ENCODE data around the gene GALNT13.

Gene GALNT13

GRCh38 chr2:153871231-153872221, at the start of gene GALNT13:
GALNT13 (plus strand) TSS chr2:153871922.
- DNase-seq, result no peak

DNA sequence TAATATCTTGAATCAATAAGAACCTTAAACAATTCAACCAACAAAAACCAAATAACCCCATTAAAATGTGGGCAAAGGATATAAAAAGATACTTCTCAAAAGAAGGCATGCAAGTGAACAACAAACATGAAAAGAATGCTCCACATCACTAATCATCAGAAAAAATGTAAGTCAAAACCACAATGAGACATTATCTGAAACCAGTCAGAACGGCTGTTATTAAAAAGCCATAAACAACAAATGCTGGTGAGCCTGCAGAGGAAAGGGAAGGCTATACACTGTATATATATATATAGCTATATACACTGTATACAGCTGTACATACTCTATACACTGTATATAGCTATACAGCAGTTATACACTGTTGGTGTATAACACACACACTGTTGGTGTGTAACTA, 47.8 kb upstream of the GALNT13 start:
- no peak for DNase-seq

- no peak for DNase-seq
Observed at GRCh38 chr2:153828335-153828734, 43.4 kb upstream of the GALNT13 start.

DNA sequence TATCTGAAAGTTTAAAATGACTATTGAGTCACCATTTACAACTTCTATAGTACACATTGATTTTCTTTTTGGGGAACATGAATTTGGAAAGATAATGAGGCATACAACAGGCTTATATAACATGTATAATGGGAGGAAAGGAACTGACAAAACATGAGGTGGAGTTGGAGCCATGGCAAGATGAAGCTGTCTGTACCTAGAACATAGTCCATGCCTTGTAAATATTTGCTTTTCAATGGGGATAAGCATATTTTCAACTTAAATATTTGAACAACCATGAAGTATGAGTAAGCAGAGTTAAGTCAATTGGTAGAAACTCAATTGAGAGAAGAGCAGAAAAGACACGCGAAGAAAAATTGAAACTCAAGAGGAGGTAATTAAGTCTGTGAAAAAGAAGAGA, 37.1 kb upstream of the GALNT13 start:
- DNase-seq, result no peak

- DNase-seq, result no peak
Observed at GRCh38 chr2:153858250-153858649, 13.5 kb upstream of the GALNT13 start.

GRCh38 chr2:153864022-153864421, 7.7 kb upstream of the GALNT13 start:
- DNase-seq, result no peak

DNA sequence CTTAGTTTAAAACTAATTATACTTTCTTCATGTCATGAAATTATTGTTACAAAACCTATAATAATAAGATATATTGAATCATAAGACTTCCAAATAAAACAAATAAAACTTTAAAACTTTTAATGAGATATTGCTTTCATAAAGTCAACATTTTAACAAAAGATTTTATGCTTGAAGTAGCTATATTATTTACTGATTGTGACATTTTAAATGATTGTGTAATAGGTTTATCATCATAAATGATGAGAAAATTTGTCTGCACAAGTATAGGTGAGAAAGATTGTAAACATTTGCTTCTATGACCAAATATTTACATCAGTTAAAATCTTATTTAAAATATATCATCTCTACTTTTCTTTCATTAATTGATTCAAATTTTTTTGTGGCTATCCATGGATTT, 5.1 kb upstream of the GALNT13 start:
- DNase-seq, result no peak

DNA sequence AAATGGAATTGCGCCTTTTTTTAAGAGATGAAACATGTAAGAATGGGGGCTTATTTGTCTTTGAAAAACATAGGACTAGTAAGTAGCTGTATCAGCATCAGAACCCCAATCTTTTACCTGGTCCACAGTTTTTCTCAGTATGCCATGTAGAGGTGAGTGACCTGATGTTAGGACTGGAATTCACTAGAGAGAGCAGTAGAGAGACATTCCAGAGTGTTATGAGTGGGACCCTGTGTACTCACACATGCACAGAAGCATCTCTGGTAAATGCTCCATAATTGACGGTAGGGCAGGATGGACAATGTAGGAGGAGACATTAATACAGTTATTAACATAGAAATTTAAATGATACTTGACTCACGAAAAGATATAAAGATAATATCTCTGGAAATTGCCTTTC, 1.4 kb upstream of the GALNT13 start:
- no peak for DNase-seq

- DNase-seq, result no peak
Observed at GRCh38 chr2:153872311-153873051, 759 bp downstream of the GALNT13 start.

DNA sequence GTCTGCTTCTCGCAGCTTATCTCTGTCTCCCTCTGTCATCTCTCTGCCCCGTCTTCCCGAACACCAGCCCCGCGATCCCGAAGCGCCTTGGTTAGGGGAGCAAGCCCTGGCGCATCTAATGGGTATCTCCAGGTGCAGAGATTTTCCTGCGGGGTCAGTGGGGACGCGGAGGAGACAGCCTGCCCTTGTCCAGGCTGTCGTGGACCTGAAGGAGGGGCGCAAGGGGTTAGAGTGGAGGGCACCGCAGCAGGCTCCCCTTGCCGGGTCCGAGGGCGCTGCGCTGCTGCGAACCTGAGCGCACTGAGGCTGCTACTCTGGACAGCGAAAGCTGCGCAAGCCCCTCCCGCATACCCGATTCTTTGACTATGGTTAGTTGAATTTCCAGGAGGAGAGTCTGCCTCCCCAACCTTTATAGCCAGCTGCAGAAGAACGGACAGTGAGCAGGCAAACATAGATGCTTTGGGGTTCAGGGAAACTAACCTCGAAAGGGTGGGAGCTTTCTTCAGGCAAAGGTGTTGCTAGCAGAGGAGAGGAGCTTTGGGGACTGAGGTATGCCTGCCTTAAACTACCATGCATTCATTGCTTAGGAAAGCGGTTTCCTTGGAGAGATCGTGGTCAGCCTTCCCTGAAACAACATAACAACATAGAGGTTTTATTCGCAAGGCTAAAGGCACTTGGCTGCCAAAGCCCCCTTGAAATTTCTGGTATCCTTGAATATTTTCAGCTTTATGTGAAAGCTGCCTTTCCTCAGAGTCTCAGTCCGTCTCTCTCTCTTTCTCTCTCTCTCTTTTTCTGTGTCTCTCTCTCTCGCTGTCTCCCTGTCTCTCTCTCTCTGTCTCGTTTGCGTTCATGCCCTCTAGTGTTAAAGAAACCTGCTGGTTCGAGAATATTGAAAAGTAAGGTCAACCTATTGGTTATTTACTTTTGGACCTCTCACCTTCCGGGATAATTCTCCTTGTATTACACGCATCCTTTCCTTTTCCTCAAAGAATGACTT, 1.6 kb downstream of the GALNT13 start:
- DNase-seq, result no peak

GRCh38 chr2:153875801-153876466, 4.2 kb downstream of the GALNT13 start:
- no peak for DNase-seq

DNA sequence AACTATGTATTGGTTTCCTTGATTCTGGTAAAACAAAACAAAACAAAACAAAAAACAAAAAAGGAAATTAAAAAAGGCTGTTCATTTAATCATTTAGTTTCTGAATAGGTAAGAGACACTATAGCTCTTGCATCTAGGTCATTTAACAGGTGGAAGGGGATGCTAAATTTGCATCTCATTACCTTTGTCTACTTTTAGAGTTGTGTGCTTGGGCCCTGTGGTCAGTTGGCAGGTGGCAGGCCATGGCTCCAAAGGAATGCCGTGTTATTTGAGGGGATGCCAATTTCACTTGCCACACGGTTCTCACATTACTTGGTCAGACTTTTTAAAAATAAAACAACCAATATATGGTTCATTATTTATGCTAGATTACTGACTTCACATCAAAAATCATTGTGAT, 9.2 kb downstream of the GALNT13 start:
- DNase-seq, result no peak

DNA sequence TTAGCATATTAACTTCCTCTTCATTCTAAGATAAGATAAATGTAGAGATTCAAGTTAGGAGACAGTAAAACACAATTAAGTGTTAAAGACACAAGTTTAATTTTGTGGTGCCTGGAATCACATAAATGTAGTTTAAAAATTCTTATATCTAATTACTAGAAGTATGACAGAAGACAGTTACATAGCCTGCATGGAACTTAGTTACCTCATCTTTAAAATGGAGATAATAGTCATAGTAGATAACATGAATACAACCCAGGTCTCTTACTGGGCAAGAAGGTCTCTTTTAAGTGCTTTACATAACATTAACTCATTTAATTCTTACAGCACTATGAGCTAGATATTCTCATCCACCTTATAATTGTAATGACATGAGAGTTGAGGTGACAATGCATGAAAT, 15.1 kb downstream of the GALNT13 start:
- DNase-seq, result no peak

DNA sequence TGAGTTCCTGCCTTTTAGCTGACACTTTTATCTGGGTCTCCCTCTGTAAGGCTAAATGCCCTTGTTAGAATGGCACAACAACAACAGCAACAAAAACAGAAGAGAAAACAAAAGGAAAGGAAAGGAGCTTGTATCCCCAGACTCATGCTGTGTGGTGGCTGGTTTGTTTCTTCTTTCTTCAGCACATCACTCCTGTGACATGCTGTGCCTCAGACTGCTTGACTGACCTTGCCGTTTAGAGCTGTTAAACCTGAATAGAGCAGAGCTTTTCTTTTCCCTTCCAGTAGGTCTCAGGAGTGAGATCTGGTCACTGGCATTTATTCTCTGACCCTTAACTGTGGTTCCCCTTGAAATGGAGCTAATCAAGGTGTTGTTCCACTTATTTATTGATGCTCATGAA, 18.9 kb downstream of the GALNT13 start:
- DNase-seq, result no peak

DNA sequence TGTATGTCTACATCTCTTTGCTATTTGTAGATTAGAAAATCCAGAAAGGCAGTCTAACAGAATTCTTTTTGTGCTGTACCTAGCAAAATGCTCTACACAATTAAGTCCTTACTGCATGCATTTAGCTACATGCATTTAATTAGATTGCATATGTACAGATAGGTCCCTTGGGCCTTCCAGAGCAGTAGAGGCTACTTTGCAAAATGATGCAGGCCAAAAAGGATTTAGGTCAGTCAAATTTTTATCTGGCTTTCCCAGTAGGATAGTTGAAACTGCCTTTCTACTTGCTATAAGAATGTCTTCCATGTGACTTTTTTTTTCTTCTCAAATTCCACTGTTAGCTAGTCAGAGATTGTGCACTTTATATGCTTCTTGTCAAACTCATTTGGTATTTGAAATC, 19.3 kb downstream of the GALNT13 start:
- DNase-seq, result no peak

GRCh38 chr2:153912798-153913396, 41.2 kb downstream of the GALNT13 start:
- DNase-seq, result no peak

DNA sequence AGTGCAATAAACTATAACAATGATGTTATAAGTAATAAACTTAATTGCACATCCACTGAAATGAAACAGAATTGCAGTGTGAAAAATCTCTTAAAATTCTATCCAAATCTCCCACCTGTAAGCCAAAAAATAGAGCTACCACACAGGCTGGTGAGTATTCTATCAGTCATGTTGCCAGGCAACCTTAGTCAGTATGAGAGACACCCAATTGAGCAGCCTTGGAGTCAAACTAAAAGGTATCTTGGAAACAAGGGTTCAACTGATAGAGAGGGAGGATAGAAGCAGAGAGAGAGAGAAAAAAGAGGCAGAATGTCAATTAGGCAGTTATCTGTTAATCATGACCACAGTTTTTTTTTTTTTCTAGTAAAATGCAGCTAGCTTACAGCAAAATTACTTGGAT, 45.8 kb downstream of the GALNT13 start:
- DNase-seq, result no peak

DNA sequence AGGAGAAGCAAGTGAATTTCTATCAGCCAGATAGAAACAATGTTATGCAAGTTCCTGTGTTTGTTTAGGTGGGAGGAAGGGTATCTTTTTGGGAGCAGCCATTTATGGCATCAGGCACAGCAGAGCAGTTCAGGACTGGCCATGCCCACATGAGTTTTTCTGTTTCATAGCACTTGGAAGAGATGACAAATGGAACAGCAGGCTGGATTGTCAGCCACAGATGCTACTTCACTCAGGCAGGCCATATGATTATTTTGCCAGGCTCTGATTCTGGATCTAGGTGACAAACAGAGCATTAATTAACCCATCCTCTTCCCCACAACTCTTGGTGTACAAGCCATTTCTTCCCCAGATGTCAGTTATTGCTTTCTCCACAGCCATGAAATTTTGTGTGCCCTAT, 63.8 kb downstream of the GALNT13 start:
- no peak for DNase-seq

- no peak for DNase-seq
Observed at GRCh38 chr2:153939124-153939796, 67.5 kb downstream of the GALNT13 start.

DNA sequence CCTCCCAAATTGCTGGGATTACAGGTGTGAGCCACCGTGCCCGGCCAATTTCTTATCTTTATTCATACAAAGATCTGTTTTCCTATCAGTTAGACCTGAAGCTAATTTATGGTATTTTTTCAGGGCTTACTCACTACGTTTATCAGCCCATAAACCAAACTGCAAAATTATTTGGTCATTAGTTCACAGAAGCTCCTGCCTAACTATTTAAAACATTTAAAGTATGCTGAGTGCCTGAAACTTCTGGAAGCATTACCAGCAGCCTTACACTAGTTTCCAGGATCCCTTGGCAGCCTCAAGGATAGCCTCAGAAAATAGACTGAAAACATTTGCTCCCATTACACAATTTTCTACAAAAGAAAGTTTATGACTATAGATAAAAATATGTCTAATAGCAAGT, 68.8 kb downstream of the GALNT13 start:
- no peak for DNase-seq

- DNase-seq, result no peak
Observed at GRCh38 chr2:153944800-153945199, 73.1 kb downstream of the GALNT13 start.
